ENCODE results near the gene GNE.
"Not testable (repeated sequence)": the region's sequence is repeated elsewhere in the genome, so short reads cannot be mapped to it uniquely, and the experiment has no call there.

Gene GNE

GRCh38 chr9:36258208-36258995, at the start of gene GNE:
GNE (minus strand) TSS chr9:36258448; CDS start chr9:36249355, 9,093 bp downstream.
- no peak for DNase-seq

GRCh38 chr9:36306471-36307306, 48.4 kb upstream of the GNE start:
- DNase-seq: no peak

GRCh38 chr9:36304366-36304765, 46.1 kb upstream of the GNE start:
- not testable (repeated sequence) for DNase-seq

GRCh38 chr9:36301227-36301626, 43.0 kb upstream of the GNE start:
- DNase-seq: no peak

- DNase-seq: no peak
Measured at GRCh38 chr9:36298566-36298965, 40.3 kb upstream of the GNE start.

GRCh38 chr9:36297798-36298197, 39.5 kb upstream of the GNE start:
- no peak for DNase-seq

GRCh38 chr9:36294996-36295395, 36.7 kb upstream of the GNE start:
- DNase-seq: not testable (repeated sequence)

GRCh38 chr9:36293918-36294317, 35.7 kb upstream of the GNE start:
- DNase-seq: no peak

- DNase-seq: no peak
Measured at GRCh38 chr9:36293171-36293570, 34.9 kb upstream of the GNE start.

GRCh38 chr9:36292641-36293040, 34.4 kb upstream of the GNE start:
- no peak for DNase-seq

GRCh38 chr9:36290996-36291395, 32.7 kb upstream of the GNE start:
- no peak for DNase-seq

GRCh38 chr9:36289836-36290435, 31.7 kb upstream of the GNE start:
- DNase-seq: no peak

GRCh38 chr9:36288070-36288469, 29.8 kb upstream of the GNE start:
- DNase-seq: no peak

GRCh38 chr9:36286388-36286787, 28.1 kb upstream of the GNE start:
- DNase-seq: no peak

- no peak for DNase-seq
Measured at GRCh38 chr9:36284226-36284625, 26.0 kb upstream of the GNE start.

GRCh38 chr9:36282275-36282674, 24.0 kb upstream of the GNE start:
- DNase-seq: no peak

- no peak for DNase-seq
Measured at GRCh38 chr9:36280989-36281388, 22.7 kb upstream of the GNE start.

GRCh38 chr9:36278243-36278642, 20.0 kb upstream of the GNE start:
- no peak for DNase-seq

GRCh38 chr9:36276781-36277181, 18.5 kb upstream of the GNE start:
- DNase-seq: no peak

- no peak for DNase-seq
Measured at GRCh38 chr9:36276254-36276653, 18.0 kb upstream of the GNE start.

GRCh38 chr9:36275060-36275459, 16.8 kb upstream of the GNE start:
- no peak for DNase-seq

GRCh38 chr9:36273354-36273753, 15.1 kb upstream of the GNE start:
- not testable (repeated sequence) for DNase-seq

GRCh38 chr9:36268007-36268427, 9.8 kb upstream of the GNE start:
- no peak for DNase-seq

GRCh38 chr9:36264896-36265295, 6.6 kb upstream of the GNE start:
- DNase-seq: no peak

Measured in NCI-H1105 treated with DMSO at 0.1 percent for 48 hours (cell line).